Brain microvascular endothelial cell (primary cell): ENCODE measurements around the gene KDM5D.

Experiments used
- DNase-seq: peaks from one replicate; pipeline ENCODE4 v3.0.0-alpha.2; 2020
- H3K27ac ChIP-seq: fragments of 250-450 bp; sonication (Bioruptor Pico); 2 replicates; pipeline ENCODE4 v1.5.1; 2020; ENCODE audit warnings: mild to moderate bottlenecking, moderate library complexity
- H3K27me3 ChIP-seq: fragments of 250-450 bp; sonication (Bioruptor Pico); replicated peaks from 2 replicates; pipeline ENCODE4 v1.5.1; 2020; ENCODE audit warnings: mild to moderate bottlenecking
- H3K36me3 ChIP-seq: fragments of 250-450 bp; sonication (Bioruptor Pico); replicated peaks from 2 replicates; pipeline ENCODE4 v1.5.1; 2020; ENCODE audit warnings: mild to moderate bottlenecking
- H3K4me3 ChIP-seq: 2 replicates; pipeline ENCODE4 v1.5.1; 2011; ENCODE audit warnings: low read depth, mild to moderate bottlenecking, control low read depth, low read length, moderate library complexity
- in situ Hi-C: cut with HindIII; loops from 2 replicates; pipeline ENCODE4 v1.10.0; 2017; ENCODE audit warnings: low sequenced_read_pairs, low pct_ligation_motif_present
- TF ChIP-seq, protein P1 (sequence below): IDR thresholded peaks from 2 replicates; pipeline ENCODE4 v1.5.1; 2011; ENCODE audit warnings: low read depth, mild to moderate bottlenecking, moderate library complexity, low read length, control low read depth, inconsistent platforms; ENCODE audit errors: missing control alignments

KDM5D gene

DNA sequence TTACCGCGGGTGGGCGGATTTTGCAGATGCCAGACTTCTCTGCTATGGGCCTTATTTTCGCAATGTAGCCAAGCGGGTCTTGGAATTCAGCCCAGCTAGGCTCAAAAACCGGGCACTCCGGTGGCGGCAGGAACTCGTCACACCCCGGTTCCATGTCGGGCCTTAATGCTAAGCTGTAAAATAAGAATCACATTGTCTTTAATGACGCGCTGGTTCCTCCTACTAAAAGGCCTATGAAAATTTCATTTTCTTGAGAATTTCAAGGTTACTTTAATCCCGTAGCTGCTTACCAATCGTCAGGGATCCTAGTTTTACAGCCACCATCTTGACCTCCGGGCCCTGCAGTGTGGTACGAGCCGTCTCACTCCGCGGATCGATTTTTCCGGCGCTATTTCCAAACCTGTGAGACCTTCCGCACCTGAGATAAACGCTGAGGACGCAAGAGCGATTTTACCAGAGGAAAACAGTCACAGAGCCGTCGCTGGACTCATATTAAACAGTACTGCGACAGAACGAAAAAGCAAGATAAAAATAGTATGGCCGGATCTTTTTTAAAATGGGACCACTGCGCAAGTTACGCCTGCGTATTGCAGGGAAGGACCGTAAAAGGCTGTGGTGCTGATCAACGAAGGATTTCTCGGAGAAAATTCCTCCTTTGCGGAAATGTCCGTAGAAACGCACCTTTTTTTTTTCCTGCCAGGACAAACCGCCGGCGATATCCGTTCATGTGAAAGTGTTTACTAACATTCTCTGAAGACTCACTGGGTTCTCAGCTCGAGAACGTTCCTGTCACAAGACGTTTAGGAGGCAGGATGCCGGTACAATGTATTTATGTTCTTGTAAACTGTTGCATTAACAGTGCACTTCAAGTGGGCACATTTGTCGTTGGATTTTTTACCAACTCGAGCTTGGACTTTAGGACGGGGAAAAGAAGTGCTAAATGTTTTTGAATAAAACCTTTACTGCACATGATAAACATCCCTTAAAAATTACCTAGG is at the start of gene KDM5D:
KDM5D (minus strand) TSS at position 346 of the 998 bp plus-strand sequence; CDS start at position 154, 192 bp downstream.
- no peak within 1 kb of the TSS for H3K4me3 ChIP-seq
- no peaks in the 10 kb centered on the region for H3K27me3 ChIP-seq
- DNase-seq = no peak
- in situ Hi-C loops = no loop called here
- TF ChIP-seq, protein P1, sequence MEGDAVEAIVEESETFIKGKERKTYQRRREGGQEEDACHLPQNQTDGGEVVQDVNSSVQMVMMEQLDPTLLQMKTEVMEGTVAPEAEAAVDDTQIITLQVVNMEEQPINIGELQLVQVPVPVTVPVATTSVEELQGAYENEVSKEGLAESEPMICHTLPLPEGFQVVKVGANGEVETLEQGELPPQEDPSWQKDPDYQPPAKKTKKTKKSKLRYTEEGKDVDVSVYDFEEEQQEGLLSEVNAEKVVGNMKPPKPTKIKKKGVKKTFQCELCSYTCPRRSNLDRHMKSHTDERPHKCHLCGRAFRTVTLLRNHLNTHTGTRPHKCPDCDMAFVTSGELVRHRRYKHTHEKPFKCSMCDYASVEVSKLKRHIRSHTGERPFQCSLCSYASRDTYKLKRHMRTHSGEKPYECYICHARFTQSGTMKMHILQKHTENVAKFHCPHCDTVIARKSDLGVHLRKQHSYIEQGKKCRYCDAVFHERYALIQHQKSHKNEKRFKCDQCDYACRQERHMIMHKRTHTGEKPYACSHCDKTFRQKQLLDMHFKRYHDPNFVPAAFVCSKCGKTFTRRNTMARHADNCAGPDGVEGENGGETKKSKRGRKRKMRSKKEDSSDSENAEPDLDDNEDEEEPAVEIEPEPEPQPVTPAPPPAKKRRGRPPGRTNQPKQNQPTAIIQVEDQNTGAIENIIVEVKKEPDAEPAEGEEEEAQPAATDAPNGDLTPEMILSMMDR = no peak
- no peaks in the 10 kb centered on the region for H3K36me3 ChIP-seq
- H3K27ac ChIP-seq = no peak within 1 kb of the TSS

- Histone ChIP-seq H3K27me3 (no peaks in the 10 kb centered on the region), H3K36me3 (no peaks in the 10 kb centered on the region), H3K27ac (no peak overlapping the region), H3K4me3 (no peak overlapping the region)
- no peak for DNase-seq
- TF ChIP-seq, protein P1 = no peak
- in situ Hi-C loops = no loop called here
Observed at GRCh38 chrY:19768375-19768774, 23.8 kb upstream of the KDM5D start.

GRCh38 chrY:19743331-19743730 is 1.2 kb downstream of the KDM5D start:
- in situ Hi-C loops = no loop called here
- Histone ChIP-seq H3K27ac (no peak overlapping the region), H3K4me3 (no peak overlapping the region), H3K27me3 (no peaks in the 10 kb centered on the region), H3K36me3 (no peaks in the 10 kb centered on the region)
- TF ChIP-seq, protein P1 = no peak
- DNase-seq = no peak

DNA sequence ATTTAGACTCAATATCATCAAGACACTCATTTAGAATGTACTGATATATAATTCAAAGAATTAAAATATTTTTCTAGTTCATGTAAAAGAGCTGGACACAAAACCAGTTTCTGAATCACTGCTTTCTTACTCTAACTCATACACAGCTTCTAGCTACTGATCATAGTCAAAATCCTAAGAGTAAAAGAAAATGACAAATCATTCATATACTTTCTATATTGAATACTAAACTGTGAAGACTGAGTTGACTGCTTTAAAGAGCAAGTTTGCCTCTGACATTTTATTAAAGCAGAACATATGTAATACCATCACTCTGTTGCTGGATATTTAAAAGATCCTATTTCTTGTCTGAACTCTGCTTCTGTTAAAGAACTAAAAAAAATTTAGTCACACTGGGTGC is 2.4 kb downstream of the KDM5D start:
- no peaks in the 10 kb centered on the region for H3K27me3 ChIP-seq
- TF ChIP-seq, protein P1 = no peak
- no peaks in the 10 kb centered on the region for H3K36me3 ChIP-seq
- H3K27ac ChIP-seq = no peak overlapping the region
- DNase-seq = no peak
- in situ Hi-C loops = no loop called here
- H3K4me3 ChIP-seq = no peak overlapping the region

DNA sequence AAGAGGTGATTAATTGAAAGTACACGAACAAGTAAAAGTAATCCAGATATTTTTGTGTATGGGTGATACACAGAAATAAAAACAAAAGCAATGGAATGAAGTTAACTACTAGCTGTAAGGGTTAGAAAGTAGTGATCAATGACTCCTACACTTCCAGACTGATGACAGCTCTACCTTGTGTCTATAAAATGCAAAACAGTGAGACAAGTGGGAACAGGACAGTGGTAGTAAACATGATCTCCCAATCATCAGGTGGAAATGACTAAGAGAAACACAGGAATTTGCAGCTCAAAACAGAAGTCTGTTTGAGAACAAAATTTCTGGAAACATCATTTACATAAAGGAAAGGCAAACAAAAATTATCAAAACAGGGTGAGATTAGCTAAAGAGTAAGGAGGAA is 10.1 kb downstream of the KDM5D start:
- Histone ChIP-seq H3K27ac (no peak overlapping the region), H3K27me3 (no peaks in the 10 kb centered on the region), H3K36me3 (no peaks in the 10 kb centered on the region), H3K4me3 (no peak overlapping the region)
- TF ChIP-seq, protein P1 = no peak
- in situ Hi-C loops = no loop called here
- no peak for DNase-seq
